MM.1S (cell line): ENCODE measurements around the gene DEPDC1B.

Source experiments
- DNase-seq: peaks from one replicate; pipeline ENCODE4 v3.0.0-alpha.2; 2015
- H2AFZ ChIP-seq: fragments of 300-600 bp; sonication (generic); 2 replicates; pipeline ENCODE4 v1.6.0; 2016; ENCODE audit warnings: antibody characterized with exemption, low read length
- H3F3A ChIP-seq: fragments of 300-600 bp; sonication (generic); 2 replicates; pipeline ENCODE4 v1.6.1; 2016; ENCODE audit warnings: mild to moderate bottlenecking, antibody characterized with exemption, low read length, moderate library complexity, mixed read lengths; ENCODE audit not compliant: insufficient read depth
- H3K27ac ChIP-seq: fragments of 300-600 bp; sonication (generic); 2 replicates; pipeline ENCODE4 v1.5.1; 2016; ENCODE audit warnings: mild to moderate bottlenecking, low read length
- H3K27me3 ChIP-seq: fragments of 300-600 bp; sonication (generic); replicated peaks from 2 replicates; pipeline ENCODE4 v1.6.0; 2016; ENCODE audit warnings: low read length; ENCODE audit not compliant: insufficient read depth
- H3K36me3 ChIP-seq: fragments of 300-600 bp; sonication (generic); replicated peaks from 2 replicates; pipeline ENCODE4 v1.6.1; 2016; ENCODE audit warnings: mild to moderate bottlenecking, low read length, mixed read lengths; ENCODE audit not compliant: insufficient read depth
- H3K4me1 ChIP-seq: fragments of 300-600 bp; sonication (generic); 2 replicates; pipeline ENCODE4 v1.6.1; 2016; ENCODE audit warnings: low read length, mixed read lengths
- H3K4me2 ChIP-seq: fragments of 300-600 bp; sonication (generic); 2 replicates; pipeline ENCODE4 v1.6.0; 2016; ENCODE audit warnings: low read depth, low read length
- H3K4me3 ChIP-seq: fragments of 300-600 bp; sonication (generic); 2 replicates; pipeline ENCODE4 v1.5.1; 2016; ENCODE audit warnings: low read length, mixed read lengths
- H3K79me2 ChIP-seq: fragments of 300-600 bp; sonication (generic); 2 replicates; pipeline ENCODE4 v1.6.1; 2016; ENCODE audit warnings: mixed run types, low read length, mixed read lengths
- H3K9ac ChIP-seq: fragments of 300-600 bp; sonication (generic); 2 replicates; pipeline ENCODE4 v1.6.1; 2016; ENCODE audit warnings: low read length, mixed read lengths
- H3K9me2 ChIP-seq: fragments of 300-600 bp; sonication (generic); replicated peaks from 2 replicates; pipeline ENCODE4 v1.6.1; 2016; ENCODE audit warnings: mild to moderate bottlenecking, low read length, mixed read lengths; ENCODE audit not compliant: insufficient read depth
- H3K9me3 ChIP-seq: fragments of 300-600 bp; sonication (generic); replicated peaks from 2 replicates; pipeline ENCODE4 v1.6.1; 2016; ENCODE audit warnings: mild to moderate bottlenecking, low read length, mixed read lengths; ENCODE audit not compliant: insufficient read depth
- H4K20me1 ChIP-seq: fragments of 300-600 bp; sonication (generic); 2 replicates; pipeline ENCODE4 v1.6.1; 2016; ENCODE audit warnings: mild to moderate bottlenecking, low read length, moderate library complexity, mixed read lengths; ENCODE audit not compliant: insufficient read depth
- CTCF ChIP-seq: fragments of 300-600 bp; sonication (generic); IDR thresholded peaks from 2 replicates; pipeline ENCODE4 v1.5.1; 2016; ENCODE audit warnings: antibody characterized with exemption, low read length, mixed read lengths
- EZH2 ChIP-seq: fragments of 300-600 bp; sonication (generic); optimal IDR thresholded peaks from 2 replicates; pipeline ENCODE3; 2017; ENCODE audit warnings: low read depth, mild to moderate bottlenecking, antibody characterized with exemption, low read length, mixed read lengths
- EZH2phosphoT487 ChIP-seq: fragments of 300-600 bp; sonication (generic); IDR thresholded peaks from 2 replicates; pipeline ENCODE4 v1.6.1; 2018; ENCODE audit warnings: antibody characterized with exemption, low read length

DEPDC1B gene

GRCh38 chr5:60698336-60698735 lies 1.6 kb downstream of the DEPDC1B start:
- H3F3A ChIP-seq: peaks cover 11% of the 10 kb centered on the region; the same call in 1 of the 2 replicates
- no peaks in the 10 kb centered on the region for H3K36me3 ChIP-seq
- H3K4me3 ChIP-seq: no peak overlapping the region
- H3K9ac ChIP-seq: no peak overlapping the region
- peaks cover 62% of the 10 kb centered on the region for H3K79me2 ChIP-seq
- no peaks in the 10 kb centered on the region for H4K20me1 ChIP-seq
- no peaks in the 10 kb centered on the region for H3K9me3 ChIP-seq
- H3K4me2 ChIP-seq: no peak overlapping the region
- no peak overlapping the region for H2AFZ ChIP-seq
- TF ChIP-seq EZH2phosphoT487 (no peak), EZH2 (no peak), CTCF (no peak)
- H3K27ac ChIP-seq: no peak overlapping the region
- 0 out of 2 replicates have a peak, but pooled peaks cover 5% of the 10 kb centered on the region for H3K27me3 ChIP-seq
- no peaks in the 10 kb centered on the region for H3K9me2 ChIP-seq
- no peak for DNase-seq
- peaks cover 8% of the 10 kb centered on the region; the same call in 1 of the 2 replicates for H3K4me1 ChIP-seq

- Histone ChIP-seq H2AFZ (no peak overlapping the region), H3K4me1 (no peaks in the 10 kb centered on the region), H3K4me3 (no peak overlapping the region), H4K20me1 (no peaks in the 10 kb centered on the region), H3K36me3 (no peaks in the 10 kb centered on the region), H3K27ac (no peak overlapping the region), H3K79me2 (peaks cover 91% of the 10 kb centered on the region), H3K9me3 (no peaks in the 10 kb centered on the region), H3K27me3 (no peaks in the 10 kb centered on the region), H3K9me2 (no peaks in the 10 kb centered on the region), H3F3A (no peaks in the 10 kb centered on the region), H3K4me2 (no peak overlapping the region), H3K9ac (no peak overlapping the region)
- DNase-seq: no peak
- TF ChIP-seq EZH2 (no peak), EZH2phosphoT487 (no peak), CTCF (no peak)
Observed at GRCh38 chr5:60690326-60690725, 9.6 kb downstream of the DEPDC1B start.

GRCh38 chr5:60688980-60689379 lies 11.0 kb downstream of the DEPDC1B start:
- Histone ChIP-seq H3K9me3 (no peaks in the 10 kb centered on the region), H3F3A (no peaks in the 10 kb centered on the region), H4K20me1 (no peaks in the 10 kb centered on the region), H3K27ac (no peak overlapping the region), H3K4me3 (no peak overlapping the region), H3K27me3 (no peaks in the 10 kb centered on the region), H3K4me2 (no peak overlapping the region), H3K79me2 (peaks cover 90% of the 10 kb centered on the region), H2AFZ (no peak overlapping the region), H3K36me3 (no peaks in the 10 kb centered on the region), H3K9me2 (no peaks in the 10 kb centered on the region), H3K9ac (no peak overlapping the region), H3K4me1 (no peaks in the 10 kb centered on the region)
- TF ChIP-seq EZH2 (no peak), EZH2phosphoT487 (no peak), CTCF (no peak)
- DNase-seq: no peak
